GM21576 (cell line): ENCODE results near the gene STOM.

Source experiments
- ATAC-seq: cut with Tn5 transposase; IDR thresholded peaks from one replicate; pipeline ENCODE4 v1.9.1; 2021; ENCODE audit warnings: mild to moderate bottlenecking, moderate library complexity; ENCODE audit not compliant: unreplicated experiment

Gene STOM

DNA sequence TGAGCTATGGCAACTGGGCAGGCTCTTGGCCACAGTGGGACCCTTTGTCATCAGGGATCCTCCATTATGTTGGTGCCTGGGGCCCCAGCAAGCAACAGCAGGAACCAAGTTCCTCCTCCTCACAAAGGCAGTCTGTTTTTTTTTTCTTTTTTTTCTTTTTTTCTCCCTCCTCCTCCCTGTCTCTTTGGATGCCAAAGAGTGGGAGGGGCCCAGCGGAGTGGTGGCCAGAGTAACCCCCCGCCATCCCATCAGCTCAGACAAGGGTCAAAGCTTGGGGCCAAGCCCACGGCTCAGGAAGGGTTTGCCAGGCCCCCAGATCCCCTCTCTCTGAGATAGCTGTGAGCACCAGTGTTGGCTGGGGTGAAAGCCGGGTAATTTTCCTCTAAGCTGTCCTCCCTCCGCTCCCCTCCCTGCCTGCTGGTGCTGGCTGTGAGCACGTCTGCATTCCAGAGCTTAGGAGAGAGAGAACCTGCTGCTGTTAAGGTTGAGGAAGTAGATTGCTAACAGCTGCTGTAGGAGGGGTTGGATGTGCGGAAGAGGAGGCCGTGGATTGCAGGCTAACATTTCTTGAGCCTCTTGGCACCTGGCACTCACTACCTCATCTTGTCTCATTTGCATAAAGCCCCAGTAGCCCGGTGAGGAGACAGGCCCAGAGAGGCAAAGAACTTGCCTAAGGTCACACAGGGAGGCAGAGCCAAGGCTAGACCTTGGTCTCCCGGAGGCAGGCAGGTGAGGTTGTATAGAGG is 80.9 kb downstream of the STOM start:
- no peak for ATAC-seq
